ENCODE measurements around the gene POLD2.

GRCh38 chr7:44121761-44122420, 1.5 kb downstream of the POLD2 start:
- TF ChIP-seq CTCF (IDR thresholded peaks at IDR 0.05) = no peak
- no peak for TF ChIP-seq POLR2A (IDR thresholded peaks at IDR 0.05)
